Testis (tissue), 3 donors: Measurements from ENCODE around the gene MIR17HG. TPM values are rescaled to one million over a fixed set of nuclear protein-coding genes. Genes with fewer than 3 reads are reported as not detected.

ENCODE experiments used
- DNase-seq: peaks from one replicate; pipeline ENCODE4 v3.0.0-alpha.2; 2019
- H3K27ac ChIP-seq, 2 donors: fragments of 200-600 bp; sonication (generic); one replicate each; pipeline ENCODE4 v1.5.1; 2019
- H3K27me3 ChIP-seq: fragments of 200-600 bp; sonication (generic); one replicate; pipeline ENCODE4 v1.5.1; 2019
- H3K36me3 ChIP-seq: fragments of 200-600 bp; sonication (generic); one replicate; pipeline ENCODE4 v1.5.1; 2017; ENCODE audit warnings: low read depth; ENCODE audit errors: missing control alignments
- H3K4me1 ChIP-seq: fragments of 200-600 bp; sonication (generic); one replicate; pipeline ENCODE4 v1.5.1; 2019
- H3K4me3 ChIP-seq, 2 donors: fragments of 200-600 bp; sonication (generic); one replicate each; pipeline ENCODE4 v1.5.1; 2017 to 2019
- H3K9me3 ChIP-seq: fragments of 200-600 bp; sonication (generic); one replicate; pipeline ENCODE4 v1.5.1; 2017
- CTCF ChIP-seq, 3 experiments: fragments of 450-650 bp in 2 of 3; fragments of 200-600 bp in 1 of 3; sonication (generic) in 1 of 3; IDR thresholded peaks; one replicate each; pipeline ENCODE4 v1.5.1; 2016 to 2019; ENCODE audit warnings: antibody characterized with exemption in 3 of 3, mild to moderate bottlenecking in 2 of 3, moderate library complexity in 1 of 3
- POLR2A ChIP-seq: fragments of 450-650 bp; IDR thresholded peaks from one replicate; pipeline ENCODE4 v1.6.1; 2017; ENCODE audit warnings: antibody characterized with exemption, mild to moderate bottlenecking, moderate library complexity
- WGBS, 2 donors: methylation state at CpG; one replicate each; pipeline ENCODE4 v1.1.5; 2018; 5-methylcytosine and 5-hydroxymethylcytosine counted together
- intact Hi-C: fragments of 100-400 bp; cut with DNase I; formaldehyde crosslinking; loops from one replicate; pipeline ENCODE4 v1.15.1; 2023; ENCODE audit warnings: low total_unique reads
- polyA plus RNA-seq: library from polyadenylated mRNA; stranded (reverse); fragments of 350-450 nt; fragmentation: Illumina TruSeq; extraction: RNeasy Lipid Tissue Mini Kit (QIAGEN cat#74804); gene quantifications from one replicate; pipeline ENCODE4 v1.2.3, GENCODE V29; 2014; ENCODE audit warnings: low read depth, low replicate concordance; ENCODE audit not compliant: insufficient read depth
- total RNA-seq, 2 donors: library from RNA; depleted of rRNA; stranded (reverse); fragments of >200 nt; gene quantifications; one replicate each; pipeline ENCODE4 v1.2.3, GENCODE V29; 2016

MIR17HG gene
- total and polyA plus RNA-seq, 3 donors from 2014 or later: 3.3 to 7.7 (median 7.4) TPM

DNA sequence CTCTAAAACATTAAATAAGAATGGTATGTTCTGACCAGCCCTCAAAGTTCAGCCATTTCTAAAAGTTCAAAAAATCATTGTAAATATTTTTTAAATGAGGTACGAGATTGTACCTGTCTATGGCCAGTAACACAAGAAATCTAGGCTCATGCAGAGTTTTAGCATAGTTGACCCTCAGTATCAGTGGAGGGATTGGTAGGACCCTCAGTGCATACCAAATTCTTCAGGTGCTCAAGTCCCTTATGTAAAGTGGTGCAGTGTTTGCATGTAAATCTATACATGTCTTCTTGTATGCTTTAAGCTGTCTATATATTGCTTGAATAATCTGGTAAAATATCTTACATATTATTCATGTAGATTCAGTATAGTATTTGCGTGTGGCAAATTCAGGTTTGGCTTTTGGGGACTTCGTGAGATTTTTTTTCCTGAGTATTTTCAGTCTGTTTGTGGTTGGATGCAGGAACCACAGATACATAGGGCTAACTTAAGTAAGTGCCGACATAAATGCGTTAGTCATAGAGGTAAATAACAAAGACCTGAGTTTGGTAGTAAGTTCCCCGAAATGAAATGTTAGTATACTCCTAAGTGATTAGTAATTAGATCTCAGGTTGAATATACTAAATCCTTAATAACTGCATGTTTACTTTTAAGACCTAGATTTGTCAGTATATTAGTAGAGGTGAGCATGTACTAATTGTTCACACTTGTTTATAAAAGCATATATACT, 7.8 kb downstream of the MIR17HG start:
- Histone ChIP-seq H3K4me1 (peaks cover 14% of the 10 kb centered on the region), H3K27me3 (no peaks in the 10 kb centered on the region), H3K36me3 (no peaks in the 10 kb centered on the region), H3K4me3 (no peak overlapping the region), H3K27ac (no peak overlapping the region), H3K9me3 (no peaks in the 10 kb centered on the region)
- intact Hi-C loops: no loop called here
- no peak for DNase-seq
- TF ChIP-seq POLR2A: no peak
- TF ChIP-seq CTCF (IDR thresholded peaks at IDR 0.05): no peak
- 86 to 91% methylated on average over 6 of the region's 6 CpGs for WGBS, 2 donors

GRCh38 chr13:91355826-91356710, 8.6 kb downstream of the MIR17HG start:
- Histone ChIP-seq H3K9me3 (no peaks in the 10 kb centered on the region), H3K4me3 (no peak overlapping the region), H3K36me3 (no peaks in the 10 kb centered on the region), H3K27me3 (no peaks in the 10 kb centered on the region), H3K4me1 (peaks cover 7% of the 10 kb centered on the region), H3K27ac (no peak overlapping the region)
- 84 to 91% methylated on average over 6 of the region's 6 CpGs for WGBS, 2 donors
- intact Hi-C loops: no loop called here
- TF ChIP-seq CTCF (IDR thresholded peaks at IDR 0.05) (no peak), POLR2A (no peak)
- DNase-seq: no peak

- 74% methylated on average over 6 of the region's 6 CpGs for WGBS, 2 donors
- H3K4me1 ChIP-seq: peaks cover 7% of the 10 kb centered on the region
- H3K36me3 ChIP-seq: no peaks in the 10 kb centered on the region
- H3K27ac ChIP-seq: no peak overlapping the region
- TF ChIP-seq POLR2A: no peak
- TF ChIP-seq CTCF (IDR thresholded peaks at IDR 0.05): no peak
- DNase-seq: no peak
- no peaks in the 10 kb centered on the region for H3K27me3 ChIP-seq
- no peaks in the 10 kb centered on the region for H3K9me3 ChIP-seq
- intact Hi-C loops: no loop called here
- no peak overlapping the region for H3K4me3 ChIP-seq
Measured at GRCh38 chr13:91356919-91357612, 9.6 kb downstream of the MIR17HG start.

GRCh38 chr13:91357613-91358386, 10.3 kb downstream of the MIR17HG start:
- DNase-seq: no peak
- Histone ChIP-seq H3K4me3 (no peak overlapping the region), H3K27ac (no peak overlapping the region), H3K27me3 (no peaks in the 10 kb centered on the region), H3K9me3 (no peaks in the 10 kb centered on the region), H3K4me1 (peaks cover 7% of the 10 kb centered on the region), H3K36me3 (no peaks in the 10 kb centered on the region)
- no peak for TF ChIP-seq CTCF (IDR thresholded peaks at IDR 0.05)
- TF ChIP-seq POLR2A: no peak
- intact Hi-C loops: no loop called here
- WGBS, 2 donors: 59 to 67% methylated on average over 7 of the region's 7 CpGs
